Measurements from ENCODE around the gene FOSL1. TPM values are rescaled to one million over a fixed set of nuclear protein-coding genes. Genes with fewer than 3 reads are reported as not detected.

The FOSL1 gene
- total RNA-seq, 2 experiments from 2014 or later = 11.1 to 11.3 TPM

GRCh38 chr11:65934014-65934413 is 33.8 kb upstream of the FOSL1 start:
- DNase-seq (no peak), ATAC-seq (no peak)
- H3K36me3 Mint-ChIP-seq (ENCODE audit: low read depth) = no peaks in the 10 kb centered on the region
- H3K4me3 Mint-ChIP-seq = no peak overlapping the region
- intact Hi-C loops (cut with DNase I, micrococcal nuclease) = no loop called here
- POLR2A ChIA-PET = no interaction called here
- CTCF ChIA-PET = interaction anchor here (1.7 kb wide), 1 partner anchor 74 kb away, joined by 5 read pairs; no protein-coding TSS in a partner anchor
- H3K27me3 Mint-ChIP-seq = no peaks in the 10 kb centered on the region
- H3K4me1 Mint-ChIP-seq = peaks cover 7% of the 10 kb centered on the region
- H3K9me3 Mint-ChIP-seq (ENCODE audit: low read depth) = no peaks in the 10 kb centered on the region
- no peak overlapping the region for H3K27ac Mint-ChIP-seq

GRCh38 chr11:65932558-65932919 is 32.4 kb upstream of the FOSL1 start:
- no peaks in the 10 kb centered on the region for H3K27me3 Mint-ChIP-seq
- POLR2A ChIA-PET = no interaction called here
- H3K4me3 Mint-ChIP-seq = no peak overlapping the region
- ATAC-seq (no peak), DNase-seq (no peak)
- no peak overlapping the region for H3K27ac Mint-ChIP-seq
- H3K4me1 Mint-ChIP-seq = peaks cover 22% of the 10 kb centered on the region
- no peaks in the 10 kb centered on the region for H3K9me3 Mint-ChIP-seq (ENCODE audit: low read depth)
- CTCF ChIA-PET = interaction anchor here (0.7 to 1.7 kb wide), 3 partner anchors 13 to 73 kb away, joined by 4 to 5 read pairs (median 4); no protein-coding TSS in a partner anchor
- no peaks in the 10 kb centered on the region for H3K36me3 Mint-ChIP-seq (ENCODE audit: low read depth)
- intact Hi-C loops (cut with DNase I, micrococcal nuclease) = no loop called here

GRCh38 chr11:65931773-65932557 is 31.8 kb upstream of the FOSL1 start:
- Mint-ChIP-seq H3K4me1 (peaks cover 26% of the 10 kb centered on the region), H3K9me3 (ENCODE audit: low read depth) (no peaks in the 10 kb centered on the region), H3K27ac (no peak overlapping the region), H3K36me3 (ENCODE audit: low read depth) (no peaks in the 10 kb centered on the region), H3K4me3 (no peak overlapping the region), H3K27me3 (no peaks in the 10 kb centered on the region)
- intact Hi-C loops (cut with DNase I, micrococcal nuclease) = no loop called here
- DNase-seq = no peak
- ATAC-seq = no peak
- POLR2A ChIA-PET = no interaction called here
- CTCF ChIA-PET = interaction anchor here (0.5 to 1.7 kb wide), 3 partner anchors 12 to 329 kb away, joined by 3 to 5 read pairs (median 3); no protein-coding TSS in a partner anchor

- CTCF ChIA-PET = interaction anchor here (0.7 to 2.3 kb wide), 2 partner anchors 38 to 313 kb away, joined by 5 to 13 read pairs; partner anchors contain the start of gene CCDC85B
- no peak for DNase-seq
- POLR2A ChIA-PET = no interaction called here
- intact Hi-C loops (cut with DNase I, micrococcal nuclease) = loop anchor here (1.0 to 2.0 kb wide), 4 partner anchors 9 to 70 kb away; partner anchors contain the start of genes C11orf68 (in 2 of the 2), DRAP1 (in 2 of the 2), CFL1 (in 1 of the 2) and FIBP (in 1 of the 2)
- Mint-ChIP-seq H3K4me3 (peak overlapping the region; percentile 65), H3K9me3 (ENCODE audit: low read depth) (no peaks in the 10 kb centered on the region), H3K27ac (peak overlapping the region; percentile 96), H3K27me3 (no peaks in the 10 kb centered on the region), H3K36me3 (ENCODE audit: low read depth) (peaks cover 1% of the 10 kb centered on the region), H3K4me1 (peaks cover 26% of the 10 kb centered on the region)
- ATAC-seq = peak; percentile 16
These were observed 28.5 kb upstream of the FOSL1 start for GRCh38 chr11:65928667-65929066.

- H3K9me3 Mint-ChIP-seq (ENCODE audit: low read depth) = no peaks in the 10 kb centered on the region
- peak overlapping the region; percentile 96 for H3K27ac Mint-ChIP-seq
- H3K36me3 Mint-ChIP-seq (ENCODE audit: low read depth) = peaks cover 2% of the 10 kb centered on the region
- CTCF ChIA-PET = interaction anchor here (0.7 to 2.3 kb wide), 2 partner anchors 38 to 314 kb away, joined by 5 to 13 read pairs; partner anchors contain the start of gene CCDC85B
- no peaks in the 10 kb centered on the region for H3K27me3 Mint-ChIP-seq
- peak; percentile 94 for ATAC-seq
- DNase-seq = peak; percentile 88
- H3K4me3 Mint-ChIP-seq = peak overlapping the region; percentile 65
- POLR2A ChIA-PET = no interaction called here
- intact Hi-C loops (cut with DNase I, micrococcal nuclease) = loop anchor here (1.0 to 2.0 kb wide), 4 partner anchors 9 to 69 kb away; partner anchors contain the start of genes C11orf68 (in 2 of the 2), DRAP1 (in 2 of the 2), CFL1 (in 1 of the 2) and FIBP (in 1 of the 2)
- peaks cover 26% of the 10 kb centered on the region for H3K4me1 Mint-ChIP-seq
These were observed 27.8 kb upstream of the FOSL1 start for GRCh38 chr11:65927904-65928397.

- CTCF ChIA-PET = interaction anchor here (0.6 to 1.4 kb wide), 4 partner anchors 26 to 548 kb away, joined by 3 to 5 read pairs (median 3); partner anchors contain the start of gene FIBP
These were observed 25.2 kb upstream of the FOSL1 start for GRCh38 chr11:65925397-65925796.

GRCh38 chr11:65922565-65922964 is 22.4 kb upstream of the FOSL1 start:
- Mint-ChIP-seq H3K4me3 (no peak overlapping the region), H3K27me3 (no peaks in the 10 kb centered on the region), H3K36me3 (ENCODE audit: low read depth) (peaks cover 15% of the 10 kb centered on the region), H3K4me1 (peaks cover 20% of the 10 kb centered on the region), H3K9me3 (ENCODE audit: low read depth) (no peaks in the 10 kb centered on the region), H3K27ac (peak overlapping the region; percentile 12)
- DNase-seq (no peak), ATAC-seq (no peak)
- ChIA-PET POLR2A (interaction anchor here (0.6 kb wide), 1 partner anchor 44 kb away, joined by 5 read pairs; no protein-coding TSS in a partner anchor), CTCF (interaction anchor here (1.3 to 2.1 kb wide), 2 partner anchors 32 to 38 kb away, joined by 5 to 8 read pairs; partner anchors contain the start of gene CCDC85B)
- intact Hi-C loops (cut with DNase I, micrococcal nuclease) = no loop called here

More at GRCh38 chr11:65925397-65925796, 25.2 kb upstream of the FOSL1 start:
- no peak for ATAC-seq
- peaks cover 14% of the 10 kb centered on the region for H3K36me3 Mint-ChIP-seq (ENCODE audit: low read depth)
- peak overlapping the region; percentile 47 for H3K27ac Mint-ChIP-seq
- intact Hi-C loops (cut with DNase I, micrococcal nuclease) = no loop called here
- no peak overlapping the region for H3K4me3 Mint-ChIP-seq
- no peak for DNase-seq
- H3K4me1 Mint-ChIP-seq = peaks cover 33% of the 10 kb centered on the region
- H3K27me3 Mint-ChIP-seq = no peaks in the 10 kb centered on the region
- POLR2A ChIA-PET = interaction anchor here (0.6 kb wide), 1 partner anchor 35 kb away, joined by 3 read pairs; no protein-coding TSS in a partner anchor
- H3K9me3 Mint-ChIP-seq (ENCODE audit: low read depth) = no peaks in the 10 kb centered on the region

- Mint-ChIP-seq H3K27ac (peak overlapping the region; percentile 12), H3K4me3 (no peak overlapping the region)
These were observed 21.7 kb upstream of the FOSL1 start for GRCh38 chr11:65921876-65922275.

GRCh38 chr11:65921033-65921555 is 20.9 kb upstream of the FOSL1 start:
- no peak overlapping the region for H3K27ac Mint-ChIP-seq
- no peak for DNase-seq

More at GRCh38 chr11:65921876-65922275, 21.7 kb upstream of the FOSL1 start:
- Mint-ChIP-seq H3K27me3 (no peaks in the 10 kb centered on the region), H3K9me3 (ENCODE audit: low read depth) (no peaks in the 10 kb centered on the region), H3K36me3 (ENCODE audit: low read depth) (peaks cover 15% of the 10 kb centered on the region), H3K4me1 (peaks cover 20% of the 10 kb centered on the region)
- DNase-seq (no peak), ATAC-seq (no peak)
- POLR2A ChIA-PET = interaction anchor here (0.6 kb wide), 1 partner anchor 37 kb away, joined by 3 read pairs; no protein-coding TSS in a partner anchor
- intact Hi-C loops (cut with DNase I, micrococcal nuclease) = no loop called here
- CTCF ChIA-PET = interaction anchor here (0.7 to 0.8 kb wide), 2 partner anchors 37 to 53 kb away, joined by 3 to 4 read pairs; no protein-coding TSS in a partner anchor

GRCh38 chr11:65920372-65920802 is 20.2 kb upstream of the FOSL1 start:
- H3K9me3 Mint-ChIP-seq (ENCODE audit: low read depth) = no peaks in the 10 kb centered on the region
- H3K27me3 Mint-ChIP-seq = no peaks in the 10 kb centered on the region
- POLR2A ChIA-PET = no interaction called here
- CTCF ChIA-PET = interaction anchor here (0.9 kb wide), 1 partner anchor 69 kb away, joined by 4 read pairs; no protein-coding TSS in a partner anchor
- peak overlapping the region; percentile 88 for H3K27ac Mint-ChIP-seq
- peaks cover 30% of the 10 kb centered on the region for H3K4me1 Mint-ChIP-seq
- ATAC-seq (no peak), DNase-seq (no peak)
- intact Hi-C loops (cut with DNase I, micrococcal nuclease) = no loop called here
- H3K36me3 Mint-ChIP-seq (ENCODE audit: low read depth) = peaks cover 15% of the 10 kb centered on the region
- H3K4me3 Mint-ChIP-seq = peak overlapping the region; percentile 91

More at GRCh38 chr11:65921033-65921555, 20.9 kb upstream of the FOSL1 start:
- ChIA-PET POLR2A (no interaction called here), CTCF (interaction anchor here (0.6 to 0.8 kb wide), 3 partner anchors 34 to 54 kb away, joined by 3 to 4 read pairs (median 3); no protein-coding TSS in a partner anchor)
- H3K4me3 Mint-ChIP-seq = peak overlapping the region; percentile 91
- H3K27me3 Mint-ChIP-seq = no peaks in the 10 kb centered on the region
- intact Hi-C loops (cut with DNase I, micrococcal nuclease) = no loop called here
- H3K4me1 Mint-ChIP-seq = peaks cover 28% of the 10 kb centered on the region
- peaks cover 15% of the 10 kb centered on the region for H3K36me3 Mint-ChIP-seq (ENCODE audit: low read depth)
- ATAC-seq = no peak
- H3K9me3 Mint-ChIP-seq (ENCODE audit: low read depth) = no peaks in the 10 kb centered on the region

All from activated CD4-positive, alpha-beta T cell treated with anti-CD3 and anti-CD28 coated beads for 36 hours (primary cell).